GM04504 (cell line): Measurements from ENCODE around the gene SNX27.

ENCODE experiments used
- DNase-seq: peaks from one replicate; pipeline ENCODE4 v3.0.0-alpha.2; 2012; ENCODE audit warnings: low read depth

Gene SNX27

DNA sequence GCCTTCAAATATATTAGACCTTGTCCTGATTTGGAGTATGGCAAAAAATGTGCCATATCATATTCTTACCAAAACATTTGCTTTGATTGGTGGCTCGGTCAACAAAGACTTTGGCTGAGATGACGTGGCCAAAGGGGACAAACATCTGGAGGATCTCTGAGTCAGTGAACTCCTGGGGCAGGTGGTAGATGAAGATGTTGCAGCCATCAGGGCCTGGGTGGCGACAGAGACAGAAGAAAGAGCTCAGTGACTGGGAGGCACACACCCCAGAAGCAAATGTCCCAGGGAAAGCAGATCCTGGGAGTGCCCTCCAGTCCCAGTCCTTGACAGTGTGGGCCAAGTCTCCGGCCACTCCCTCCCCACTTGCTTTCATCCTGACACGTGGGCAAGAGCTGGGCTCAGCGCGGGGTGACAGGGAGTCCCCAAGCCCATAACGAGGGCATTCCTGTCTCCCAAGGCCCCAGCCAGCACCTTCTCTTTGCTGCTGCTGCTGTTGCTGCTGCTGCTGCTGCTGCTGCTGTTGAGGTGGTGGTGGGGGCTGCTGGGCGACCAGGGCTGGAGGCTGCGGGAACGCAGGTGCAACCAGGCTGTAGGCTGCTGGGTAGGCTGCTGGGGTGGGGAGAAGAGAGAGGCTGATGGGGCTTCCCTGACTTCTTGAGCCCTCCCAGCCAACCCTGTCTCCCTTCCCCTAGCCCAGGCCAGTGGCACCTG lies 94.1 kb downstream of the SNX27 start:
- DNase-seq: no peak

DNA sequence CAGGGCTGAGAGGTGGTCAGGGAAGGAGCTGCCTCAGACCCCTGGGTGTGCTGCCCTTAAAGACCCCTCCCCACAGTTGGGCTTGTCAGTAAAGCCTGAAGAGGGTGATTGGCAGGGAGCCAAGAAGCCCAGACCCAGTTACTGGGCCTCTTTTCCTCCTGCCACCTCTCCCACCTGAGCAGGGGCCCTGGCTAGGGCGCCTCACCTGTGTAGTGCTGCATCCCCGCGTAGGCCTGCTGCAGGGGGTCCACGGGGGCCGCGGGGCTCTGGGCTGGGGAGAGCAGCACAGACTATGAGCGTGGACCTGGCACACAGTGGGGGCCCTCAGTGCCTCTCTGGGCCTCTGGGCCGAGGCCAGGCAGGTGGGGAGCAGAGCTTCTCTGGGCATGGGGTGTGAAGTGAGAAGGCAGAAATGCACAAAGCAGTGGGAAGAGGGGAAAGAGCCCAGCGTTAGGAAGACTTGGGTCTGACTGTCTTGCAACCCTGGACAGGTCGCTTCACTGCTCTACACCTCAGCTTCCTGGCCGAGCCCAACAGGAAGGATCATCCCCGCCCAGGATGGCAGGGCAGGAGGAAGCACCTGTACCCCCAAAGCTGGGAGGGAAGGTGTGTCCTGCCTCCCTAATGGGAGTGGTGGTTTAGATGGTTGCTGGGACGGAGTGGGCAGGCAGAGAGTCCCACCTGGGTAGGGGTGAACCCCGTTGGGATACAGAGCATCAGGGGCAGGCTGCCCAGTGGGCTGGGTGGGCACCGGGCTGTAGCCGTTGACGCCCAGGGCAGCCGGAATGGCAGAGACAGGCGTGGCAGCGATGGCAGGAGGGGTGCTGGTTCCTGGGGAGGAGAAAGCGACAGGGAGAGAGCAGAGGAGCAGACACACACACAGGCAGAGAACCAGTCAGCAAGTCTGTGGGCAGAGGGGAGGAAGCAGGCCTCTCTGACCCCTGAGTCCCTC lies 94.9 kb downstream of the SNX27 start:
- DNase-seq: no peak

DNA sequence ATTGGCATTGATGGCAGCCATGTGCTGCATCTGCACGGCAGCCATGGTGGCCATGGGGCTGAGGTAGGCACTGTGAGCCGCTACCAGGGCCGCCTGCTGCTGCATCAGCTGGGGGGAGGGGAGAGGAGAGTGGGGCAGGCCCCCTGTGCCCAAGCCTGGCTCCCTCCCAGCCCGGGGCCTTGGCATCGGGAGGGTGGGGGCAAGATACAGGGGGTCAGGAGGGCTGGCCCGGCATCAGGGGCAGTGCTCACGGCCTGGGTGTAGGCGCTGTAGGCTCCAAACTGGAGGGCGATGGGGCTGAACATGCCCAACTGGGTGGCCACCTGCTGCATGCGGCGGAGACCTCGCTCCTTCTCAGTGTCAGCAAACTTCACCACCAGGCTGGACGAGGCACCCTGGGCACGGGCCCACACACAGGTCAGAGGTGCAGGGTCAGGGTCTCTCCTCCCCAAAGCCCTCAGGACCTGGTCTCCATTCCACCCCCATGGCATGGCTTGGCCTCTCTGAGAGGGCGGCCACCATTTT lies 95.8 kb downstream of the SNX27 start:
- DNase-seq: no peak

DNA sequence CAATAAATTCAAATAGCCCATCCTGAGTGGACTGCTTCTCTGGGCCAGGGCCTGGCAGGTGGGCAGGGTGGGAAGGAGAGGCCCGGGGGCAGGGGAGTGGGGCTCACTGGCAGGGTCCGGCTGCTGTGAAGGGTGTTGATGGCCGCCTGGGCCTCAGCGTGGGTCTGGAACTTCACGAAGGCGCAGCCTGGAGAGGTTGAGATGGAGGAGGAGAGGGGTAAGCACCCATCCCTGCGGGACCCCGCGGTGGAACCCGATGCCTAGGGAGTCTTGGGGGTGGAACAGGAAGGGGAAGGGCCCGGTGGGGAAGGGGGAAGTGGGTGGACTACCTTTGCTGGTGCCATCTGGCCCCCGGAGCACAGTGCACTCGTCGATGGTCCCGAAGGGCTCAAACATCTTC lies 97.0 kb downstream of the SNX27 start:
- no peak for DNase-seq

DNA sequence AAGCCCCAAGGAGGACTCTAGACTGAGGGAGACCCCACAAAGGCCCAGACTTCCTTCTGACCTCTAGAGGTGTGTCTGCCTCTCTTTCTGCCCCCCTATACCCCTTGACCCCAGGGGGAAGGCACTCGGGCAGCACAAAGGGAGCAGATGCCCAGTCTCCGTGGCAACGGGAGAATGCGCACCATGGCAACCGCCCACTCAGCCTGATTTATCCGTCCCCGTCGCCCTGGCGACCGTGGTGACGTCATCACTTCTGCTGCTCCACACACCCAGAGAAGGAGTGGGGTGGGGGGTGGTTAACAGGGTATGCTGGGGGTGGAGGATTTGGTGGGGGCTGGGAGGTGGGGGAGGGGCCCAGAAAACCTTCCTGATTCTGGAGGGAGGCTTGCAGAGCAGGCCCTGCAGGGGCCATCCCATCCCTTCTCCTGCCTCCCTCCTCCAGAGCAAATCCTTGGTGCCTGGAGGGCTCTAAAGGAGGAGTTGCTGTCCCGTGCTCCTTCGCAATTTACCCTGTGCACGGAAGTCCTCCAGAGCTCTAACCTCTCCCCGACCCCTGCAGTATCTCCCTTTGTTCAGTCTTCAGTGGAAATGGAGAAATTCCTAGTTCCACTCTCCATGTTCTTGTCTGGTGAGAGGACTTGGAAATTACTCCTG lies 98.5 kb downstream of the SNX27 start:
- no peak for DNase-seq

DNA sequence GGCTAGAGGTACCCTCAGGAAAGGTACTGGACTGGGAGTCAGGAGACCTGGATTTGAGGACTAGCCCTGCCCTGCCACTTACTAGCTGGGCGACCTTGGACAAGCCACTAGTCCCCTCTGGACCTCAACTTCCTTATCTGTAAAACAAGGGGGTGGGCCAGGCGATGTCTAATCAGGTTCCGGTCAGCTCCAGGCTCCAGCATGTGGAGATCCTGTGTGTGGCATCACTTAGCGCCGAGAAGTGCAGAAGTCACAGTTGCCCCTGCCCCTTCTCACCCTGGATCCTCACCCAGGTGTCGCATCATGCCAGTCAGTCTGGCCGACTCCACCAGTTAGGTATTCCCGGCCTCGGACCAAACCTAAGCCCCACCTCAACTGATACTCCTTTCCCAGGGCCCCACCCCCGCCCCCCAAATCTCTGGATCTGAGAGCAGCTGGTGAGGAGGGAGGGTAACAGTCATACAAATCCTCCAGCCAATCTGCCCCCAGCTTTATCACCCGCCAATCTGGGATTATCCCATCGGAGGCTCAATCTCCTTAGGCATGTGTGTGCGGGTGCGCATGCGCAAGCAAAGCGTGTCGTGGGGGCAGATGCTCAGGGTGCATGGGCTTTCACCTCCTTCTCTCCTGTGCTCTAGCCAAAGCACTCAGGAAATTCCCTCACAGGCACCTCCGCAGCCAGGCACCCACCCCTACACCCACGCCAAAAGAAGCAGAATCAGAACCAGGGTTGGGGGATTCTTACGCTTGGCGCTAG lies 99.4 kb downstream of the SNX27 start:
- no peak for DNase-seq

DNA sequence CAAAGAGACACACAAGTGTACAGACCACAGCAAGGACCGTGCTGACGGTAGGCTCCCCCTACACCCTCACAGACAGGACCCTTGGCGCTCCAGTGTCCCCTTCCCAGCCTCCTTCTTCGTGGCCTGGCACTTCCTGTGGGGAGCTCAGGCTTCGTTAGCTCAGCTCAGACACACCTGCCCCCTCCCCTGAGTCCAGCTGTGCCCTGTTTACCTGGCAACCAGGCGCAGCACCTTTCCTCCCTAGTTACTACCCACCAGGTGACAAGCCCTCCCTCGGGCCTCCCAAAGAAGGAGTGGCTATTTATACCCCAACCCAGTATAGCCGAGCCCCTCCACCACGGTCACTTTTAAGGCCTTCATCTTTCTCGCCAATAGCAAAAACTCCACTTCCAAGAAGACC lies 100.1 kb downstream of the SNX27 start:
- DNase-seq: no peak

DNA sequence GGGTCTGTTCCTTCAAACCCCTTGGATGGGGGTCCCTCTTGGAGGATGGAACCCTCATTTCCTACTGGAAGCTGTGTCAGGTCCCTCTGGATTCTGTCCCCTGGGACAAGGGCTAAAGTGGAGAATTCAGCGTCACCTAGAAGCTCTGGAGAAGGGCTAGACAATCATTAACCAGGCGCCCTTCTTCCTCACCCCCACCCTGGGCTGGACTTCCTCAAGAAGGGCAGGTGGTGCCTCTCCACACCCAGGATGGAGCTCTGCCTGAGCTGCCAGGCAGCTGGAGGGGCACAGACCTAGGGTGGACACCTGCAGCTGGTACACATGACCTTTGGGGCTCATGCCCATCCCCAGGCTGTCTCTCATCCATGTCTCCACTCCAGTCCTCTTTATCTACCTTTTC lies 101.2 kb downstream of the SNX27 start:
- no peak for DNase-seq

DNA sequence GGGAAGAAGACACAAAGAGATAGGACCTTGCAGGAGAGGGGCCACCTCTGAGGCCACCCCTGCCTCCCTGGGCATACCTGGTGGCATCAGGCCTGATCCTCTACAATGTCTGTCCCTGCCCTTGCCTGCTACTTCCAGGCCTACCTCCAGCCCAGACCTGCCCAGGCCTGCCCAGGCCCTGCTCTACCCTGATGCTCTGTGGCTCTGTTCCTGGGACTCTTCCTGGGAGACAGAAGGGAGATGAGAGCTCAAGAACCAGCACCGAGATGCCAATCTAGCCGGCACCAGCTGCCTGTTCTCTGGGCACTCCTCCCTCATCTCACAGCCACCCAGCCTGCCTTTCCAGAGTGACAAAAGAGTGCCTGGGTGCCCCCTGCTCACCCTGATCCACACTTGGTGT lies 102.0 kb downstream of the SNX27 start:
- no peak for DNase-seq

DNA sequence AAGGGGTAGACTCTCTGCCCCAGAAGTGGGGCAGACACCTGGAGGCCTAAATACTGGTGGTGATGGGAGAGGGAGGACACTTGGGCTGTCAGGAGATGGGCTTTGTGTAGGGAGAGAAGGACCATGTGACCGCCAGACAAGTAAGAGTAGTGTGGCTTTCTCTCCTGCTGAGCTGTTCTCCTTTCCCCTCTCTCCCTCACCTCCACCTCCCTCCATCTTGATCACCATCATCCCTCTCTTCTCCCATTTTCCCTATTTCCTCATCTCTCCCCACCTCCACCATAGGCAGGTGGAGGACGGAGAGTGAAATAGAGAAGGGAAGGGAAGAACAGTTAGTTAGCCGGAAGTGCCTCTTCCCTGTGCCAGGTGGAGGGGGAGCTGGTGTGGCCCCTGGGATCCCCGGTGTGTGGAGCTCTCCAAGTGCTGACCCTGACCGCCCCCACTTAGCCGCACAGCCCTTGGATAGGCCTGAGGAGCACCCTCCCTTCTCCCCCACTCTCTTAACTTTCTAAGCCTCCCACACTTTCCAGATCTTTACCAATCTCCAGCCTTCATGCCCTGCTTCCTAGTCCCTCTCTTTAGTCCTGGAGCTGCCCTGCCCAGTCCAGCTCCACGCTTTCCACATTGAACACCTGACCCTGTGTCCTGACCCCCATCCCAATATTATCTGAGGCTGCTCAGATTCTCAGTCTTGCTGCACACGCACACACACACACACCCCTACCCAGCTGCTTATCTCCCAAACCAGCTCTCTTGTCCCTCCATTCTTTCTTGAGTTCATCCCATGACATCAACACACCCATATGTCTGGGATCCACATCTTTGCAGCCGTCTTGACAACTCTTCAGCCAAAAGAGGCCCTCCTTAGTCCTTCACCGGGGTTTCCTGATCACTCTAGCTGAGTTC lies 103.2 kb downstream of the SNX27 start:
- no peak for DNase-seq

DNA sequence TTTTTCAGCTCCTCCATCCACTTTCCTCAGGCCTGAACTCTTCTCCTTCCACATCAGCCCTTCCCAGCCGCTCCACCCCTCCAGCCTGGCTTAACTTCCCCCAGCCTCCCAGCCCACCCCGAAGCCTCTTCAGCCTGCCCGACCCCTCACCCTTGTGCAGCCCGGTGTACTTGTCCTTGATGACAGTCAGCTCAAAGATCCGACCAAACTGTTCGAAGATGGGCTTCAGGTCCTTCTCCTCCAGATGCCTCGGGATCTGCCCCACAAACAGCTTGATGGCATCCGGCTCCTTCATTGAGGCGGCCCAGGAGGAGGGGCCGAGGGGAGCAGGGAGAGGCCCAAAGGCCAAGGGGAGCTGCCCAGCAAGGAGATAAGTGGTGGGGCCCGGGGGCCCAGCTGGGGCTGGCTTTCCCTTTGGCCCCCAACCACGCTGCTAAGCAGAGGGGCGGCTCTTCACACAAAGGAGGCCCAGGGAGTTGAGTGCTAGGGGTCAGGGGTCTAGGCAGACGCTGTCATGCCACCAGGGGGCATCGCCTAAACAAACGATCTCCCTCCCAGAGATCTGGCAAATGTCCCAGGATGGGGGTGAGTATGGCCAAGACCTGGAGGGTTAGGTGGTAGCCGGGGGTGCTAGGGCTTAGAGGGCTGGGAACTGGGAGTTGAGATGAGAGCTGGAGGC lies 104.0 kb downstream of the SNX27 start:
- DNase-seq: no peak

DNA sequence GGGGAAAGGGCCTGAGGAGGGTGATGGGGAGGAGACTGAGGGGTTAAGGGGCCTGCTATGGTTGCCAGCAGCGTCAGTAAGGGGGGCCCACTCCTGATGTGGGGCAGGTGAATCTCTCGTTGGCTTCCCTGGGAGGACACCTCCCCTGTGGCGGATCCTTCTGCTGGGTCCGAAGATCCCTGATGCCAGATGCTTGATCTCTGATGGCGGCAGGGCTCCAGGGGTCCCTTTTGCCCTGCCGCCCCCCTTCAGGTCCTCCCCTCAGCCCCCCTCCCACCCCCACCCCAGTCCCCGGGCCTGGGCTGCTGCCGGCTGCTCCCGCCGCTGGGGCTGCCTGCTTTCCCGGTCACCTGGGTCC lies 104.5 kb downstream of the SNX27 start:
- DNase-seq: no peak

DNA sequence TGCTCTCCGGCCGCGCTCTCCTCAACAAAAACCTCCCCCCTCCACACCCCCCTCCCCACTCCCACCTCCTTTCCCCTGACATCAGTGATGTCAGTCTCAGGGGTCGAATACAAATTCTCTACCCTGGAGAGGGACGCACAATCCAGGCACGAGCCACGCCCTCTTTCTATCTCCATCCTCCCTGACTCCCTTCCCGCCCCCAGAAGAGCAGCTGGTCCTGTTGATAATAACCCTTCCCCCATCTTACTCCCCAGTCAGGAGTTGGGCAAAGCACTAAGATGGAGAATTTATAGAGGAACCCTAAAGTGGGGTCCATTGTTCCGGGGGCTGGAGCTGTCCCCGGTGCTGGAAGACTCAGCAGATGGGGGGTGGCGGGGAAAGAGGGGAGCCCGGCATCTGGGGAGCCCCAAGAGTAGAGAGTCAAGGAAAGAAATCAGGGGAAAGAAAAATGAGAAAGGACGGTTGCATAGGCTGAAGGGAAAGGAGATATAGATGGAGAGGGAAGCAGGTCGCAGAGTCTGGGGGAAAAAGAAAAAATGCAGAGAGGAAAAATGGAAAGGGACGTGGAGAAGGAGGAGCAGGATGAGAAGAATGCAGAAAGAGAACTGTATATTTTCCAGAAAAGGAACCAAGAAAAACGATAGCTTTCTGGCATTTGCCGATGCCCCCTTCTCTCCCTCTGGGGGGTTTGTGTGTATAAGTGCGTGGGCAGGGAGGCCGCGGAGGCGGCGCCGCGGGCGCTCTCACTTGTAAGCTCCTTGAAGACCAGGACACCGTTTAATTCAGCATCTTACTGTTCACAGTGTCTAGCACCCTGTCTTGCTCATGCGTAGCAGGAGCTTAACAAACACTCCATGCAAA lies 105.2 kb downstream of the SNX27 start, which contains the start of gene CELF3:
TSS of gene CELF3 (minus strand) at position 33 of the 861 bp plus-strand sequence. CDS start 783 bp downstream, outside the sequence.
- DNase-seq: no peak

DNA sequence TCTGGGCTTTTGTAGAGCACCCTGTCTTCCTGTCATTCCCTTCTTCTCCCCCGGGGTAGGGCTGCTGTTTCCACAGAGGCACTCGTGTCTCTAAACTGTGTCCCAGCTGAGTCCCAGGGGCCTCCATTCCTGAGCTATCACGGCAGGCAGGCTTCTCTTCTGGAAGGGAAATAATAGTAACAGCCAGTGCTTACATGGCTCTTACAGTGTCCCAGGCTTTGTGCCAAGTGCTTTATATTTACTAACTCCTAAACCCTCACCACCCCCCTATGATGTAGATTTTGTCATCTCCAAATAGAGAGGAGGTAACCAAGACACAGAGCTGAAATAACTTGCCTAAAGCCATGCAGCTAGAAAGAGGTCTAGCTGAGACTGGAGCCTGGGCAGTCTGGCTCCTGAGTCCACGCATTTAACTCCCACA lies 106.2 kb downstream of the SNX27 start:
- DNase-seq: no peak

DNA sequence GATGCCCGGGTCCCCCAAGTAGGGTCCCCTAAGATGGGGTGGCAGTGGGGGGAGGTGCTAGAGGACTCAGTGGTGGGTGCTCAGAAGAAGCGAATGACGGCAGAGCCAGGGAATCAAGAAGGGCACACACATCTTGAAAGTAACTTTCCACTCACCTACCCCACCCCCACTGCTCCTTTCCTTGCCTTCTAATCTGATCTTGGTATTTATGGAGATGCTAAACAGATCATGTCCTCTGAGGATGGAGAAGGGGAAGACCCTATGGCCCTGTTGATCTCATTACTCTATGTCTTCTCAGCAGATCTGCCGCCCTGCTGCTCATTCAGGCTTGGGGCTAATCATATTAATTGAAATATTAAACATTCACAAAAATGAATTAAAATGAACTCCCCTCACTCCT lies 106.8 kb downstream of the SNX27 start:
- DNase-seq: no peak

DNA sequence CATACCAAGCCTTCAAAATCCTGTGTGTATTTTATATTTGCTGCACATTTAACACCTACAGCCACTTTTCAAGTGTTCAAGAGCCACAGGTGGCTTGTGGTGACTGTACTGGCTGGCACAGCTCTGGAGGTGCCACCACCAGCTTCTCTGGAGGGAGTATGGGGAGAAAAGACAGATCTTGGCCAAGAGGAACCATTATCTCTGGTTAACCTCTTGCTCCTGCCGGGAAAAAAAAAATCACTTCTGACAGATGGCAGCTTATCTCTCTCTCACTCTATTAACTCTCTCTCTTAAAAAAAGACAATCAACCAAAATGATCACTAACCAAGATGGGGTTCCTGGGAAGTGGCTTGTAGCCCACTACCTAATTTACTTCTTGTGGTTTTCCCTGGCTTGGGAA lies 108.3 kb downstream of the SNX27 start:
- no peak for DNase-seq

DNA sequence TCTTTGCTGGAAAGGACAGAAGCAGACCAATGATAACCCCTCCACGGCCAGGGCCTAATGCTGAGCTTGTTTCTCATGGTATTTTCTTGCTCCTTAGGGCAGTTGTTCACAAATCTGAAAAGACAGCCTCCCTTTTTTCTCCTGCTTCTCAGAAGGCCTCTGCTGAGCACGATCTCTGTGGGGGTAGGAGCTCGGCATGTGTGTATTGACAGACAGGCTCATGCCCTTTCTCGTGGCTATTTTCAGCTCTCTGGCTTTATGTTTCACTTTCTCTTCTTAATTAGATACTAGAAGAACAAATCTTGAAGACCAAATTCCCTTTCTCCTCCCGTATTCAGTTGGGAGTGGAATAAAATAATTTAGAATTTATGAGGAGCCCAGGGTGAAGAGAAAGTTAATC lies 108.7 kb downstream of the SNX27 start:
- DNase-seq: no peak

DNA sequence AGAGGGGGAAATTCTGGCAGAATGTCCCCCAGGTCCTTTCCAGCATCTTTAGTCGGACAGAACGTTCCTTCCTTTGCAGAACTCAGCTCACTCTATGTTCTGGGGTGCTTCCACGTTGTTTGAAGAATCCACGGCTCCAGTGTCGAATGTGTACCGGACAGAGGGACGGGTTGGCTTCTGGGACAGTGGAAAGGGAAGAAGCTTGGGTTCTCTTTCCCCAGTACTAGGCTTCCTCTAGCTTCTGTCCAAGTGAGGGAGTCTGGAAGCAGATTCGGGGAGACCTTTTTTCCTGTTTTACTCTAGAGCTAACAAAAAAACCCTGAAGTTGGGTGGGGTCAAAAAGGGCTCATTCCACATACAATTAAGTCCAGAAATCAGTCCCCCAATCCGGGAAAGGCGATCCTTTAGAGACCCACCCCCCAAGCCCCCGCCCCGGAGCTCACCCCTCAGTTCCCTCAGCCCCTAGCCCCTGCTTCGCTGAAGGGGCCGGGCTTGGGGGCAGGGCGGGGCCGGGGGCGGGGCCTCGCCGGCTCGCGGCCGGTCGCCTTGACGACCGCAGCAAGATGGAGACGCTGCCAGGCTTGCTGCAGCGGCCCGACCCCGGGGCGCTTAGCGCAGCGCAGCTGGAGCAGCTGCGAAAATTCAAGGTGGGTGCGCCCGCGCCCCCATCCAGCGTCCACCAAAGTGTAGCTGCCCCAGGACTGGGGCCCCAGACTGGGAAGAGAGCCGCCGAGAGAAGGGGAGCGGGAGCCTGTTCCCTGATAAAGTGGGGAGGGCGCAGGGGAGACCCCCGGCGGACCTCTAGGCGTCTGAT lies 109.3 kb downstream of the SNX27 start, which contains the start of gene RIIAD1:
TSS of gene RIIAD1 (plus strand) at position 549 of the 814 bp plus-strand sequence. CDS start at position 564, 15 bp downstream.
- no peak for DNase-seq
